ENCODE data around the gene HSBP1L1. TPM values are rescaled to one million over a fixed set of nuclear protein-coding genes. Genes with fewer than 3 reads are reported as not detected.

HSBP1L1 gene
- total and polyA plus RNA-seq, 7 experiments from 2014 or later = 13.7 to 44.9 (median 32.4) TPM

DNA sequence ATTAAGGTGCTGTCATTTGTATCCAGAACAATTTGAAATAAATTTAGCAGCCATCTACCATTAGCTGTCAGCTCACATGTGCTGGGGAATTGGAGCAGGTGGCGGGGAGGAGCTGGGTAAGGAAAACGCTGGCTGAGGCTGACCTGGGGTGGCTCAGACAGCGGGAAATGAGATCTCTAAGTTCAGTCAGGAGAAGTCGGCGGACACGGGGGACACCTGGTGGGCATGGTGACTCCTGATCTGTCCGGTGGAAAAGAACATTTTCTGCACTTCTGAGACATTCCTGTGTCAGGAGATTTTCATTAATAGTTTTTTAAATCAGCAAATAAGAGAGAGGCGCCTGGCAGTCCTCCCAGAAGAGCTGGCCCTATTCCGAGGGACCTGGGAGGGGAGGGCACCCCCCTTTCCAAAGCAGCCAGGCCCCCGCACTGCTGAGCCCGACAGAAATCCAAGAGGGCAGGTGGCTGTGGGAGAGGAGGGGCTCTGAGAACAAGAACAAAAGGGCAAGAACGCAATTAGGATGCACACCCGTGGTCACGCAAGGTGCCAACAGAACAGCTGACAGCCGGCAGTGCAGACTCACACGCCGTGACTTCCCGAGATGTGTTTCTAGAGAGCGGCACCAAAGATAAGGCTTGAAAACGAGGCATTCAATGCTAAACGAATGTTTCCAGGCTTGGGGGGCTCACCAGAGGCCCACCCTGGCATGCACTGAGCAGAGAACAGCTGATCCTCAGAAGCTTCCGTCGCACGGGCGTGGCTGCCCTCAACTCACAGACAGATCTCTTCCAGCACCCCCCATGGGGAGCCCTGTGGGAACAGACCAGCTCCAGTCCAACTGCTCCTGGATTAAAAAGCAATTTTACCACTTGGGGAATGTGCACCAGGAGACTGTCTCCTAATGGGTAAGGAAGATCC is 39.4 kb upstream of the HSBP1L1 start:
- Mint-ChIP-seq H3K4me3 (no peak overlapping the region), H3K27me3 (no peaks in the 10 kb centered on the region), H3K36me3 (peaks cover 19 to 73% (median 43%) of the 10 kb centered on the region in 5 donors), H3K9me3 (peaks cover 5 to 20% (median 14%) of the 10 kb centered on the region in 11 donors), H3K4me1 (peaks cover 0 to 17% (median 8%) of the 10 kb centered on the region in 7 donors), H3K27ac (peak overlapping the region in 1 of 9 donors; percentile 64)
- H3K4me1 ChIP-seq (ENCODE audit: control insufficient read depth in 2 of 2, insufficient read depth in 2 of 2, low read length in 2 of 2) = no peaks in the 10 kb centered on the region
- ChIA-PET POLR2A (no interaction called here), CTCF (no interaction called here)
- H3K36me3 ChIP-seq (ENCODE audit: control insufficient read depth in 2 of 3, insufficient read depth in 3 of 3, low read length in 3 of 3) = peaks cover 0 to 45% (median 0%) of the 10 kb centered on the region in 3 experiments
- no peaks in the 10 kb centered on the region for H3K27me3 ChIP-seq (ENCODE audit: control insufficient read depth in 2 of 2, insufficient read depth in 2 of 2, low read length in 2 of 2)
- peaks cover 3 to 12% (median 11%) of the 10 kb centered on the region in 3 experiments for H3K9me3 ChIP-seq (ENCODE audit: control insufficient read depth in 2 of 3, low read length in 3 of 3)
- intact Hi-C loops (cut with micrococcal nuclease) = no loop called here
- ATAC-seq = peak; percentile 10
- peak in 1 of 9 donors; percentile 14 for DNase-seq
- H3K4me3 ChIP-seq (ENCODE audit: low read length) = no peak overlapping the region
- no peak overlapping the region for H3K27ac ChIP-seq (ENCODE audit: low read depth, low read length)

GRCh38 chr18:79926306-79926705 is 38.1 kb upstream of the HSBP1L1 start:
- H3K27me3 Mint-ChIP-seq = no peaks in the 10 kb centered on the region
- ATAC-seq (no peak), DNase-seq (peak in 1 of 9 donors; percentile 8)
- H3K4me3 Mint-ChIP-seq = no peak overlapping the region
- Histone ChIP-seq H3K4me1 (ENCODE audit: control insufficient read depth in 2 of 2, insufficient read depth in 2 of 2, low read length in 2 of 2) (no peaks in the 10 kb centered on the region), H3K27me3 (ENCODE audit: control insufficient read depth in 2 of 2, insufficient read depth in 2 of 2, low read length in 2 of 2) (no peaks in the 10 kb centered on the region), H3K4me3 (ENCODE audit: low read length) (no peak overlapping the region), H3K9me3 (ENCODE audit: control insufficient read depth in 2 of 3, low read length in 3 of 3) (peaks cover 3 to 16% (median 13%) of the 10 kb centered on the region in 3 experiments), H3K36me3 (ENCODE audit: control insufficient read depth in 2 of 3, insufficient read depth in 3 of 3, low read length in 3 of 3) (peaks cover 0 to 45% (median 0%) of the 10 kb centered on the region in 3 experiments), H3K27ac (ENCODE audit: low read depth, low read length) (no peak overlapping the region)
- intact Hi-C loops (cut with micrococcal nuclease) = no loop called here
- ChIA-PET POLR2A (no interaction called here), CTCF (no interaction called here)
- peak overlapping the region in 1 of 9 donors; percentile 2 for H3K27ac Mint-ChIP-seq
- peaks cover 5 to 33% (median 20%) of the 10 kb centered on the region in 11 donors for H3K9me3 Mint-ChIP-seq
- H3K36me3 Mint-ChIP-seq = peaks cover 22 to 84% (median 50%) of the 10 kb centered on the region in 5 donors
- peaks cover 0 to 17% (median 8%) of the 10 kb centered on the region in 7 donors for H3K4me1 Mint-ChIP-seq

DNA sequence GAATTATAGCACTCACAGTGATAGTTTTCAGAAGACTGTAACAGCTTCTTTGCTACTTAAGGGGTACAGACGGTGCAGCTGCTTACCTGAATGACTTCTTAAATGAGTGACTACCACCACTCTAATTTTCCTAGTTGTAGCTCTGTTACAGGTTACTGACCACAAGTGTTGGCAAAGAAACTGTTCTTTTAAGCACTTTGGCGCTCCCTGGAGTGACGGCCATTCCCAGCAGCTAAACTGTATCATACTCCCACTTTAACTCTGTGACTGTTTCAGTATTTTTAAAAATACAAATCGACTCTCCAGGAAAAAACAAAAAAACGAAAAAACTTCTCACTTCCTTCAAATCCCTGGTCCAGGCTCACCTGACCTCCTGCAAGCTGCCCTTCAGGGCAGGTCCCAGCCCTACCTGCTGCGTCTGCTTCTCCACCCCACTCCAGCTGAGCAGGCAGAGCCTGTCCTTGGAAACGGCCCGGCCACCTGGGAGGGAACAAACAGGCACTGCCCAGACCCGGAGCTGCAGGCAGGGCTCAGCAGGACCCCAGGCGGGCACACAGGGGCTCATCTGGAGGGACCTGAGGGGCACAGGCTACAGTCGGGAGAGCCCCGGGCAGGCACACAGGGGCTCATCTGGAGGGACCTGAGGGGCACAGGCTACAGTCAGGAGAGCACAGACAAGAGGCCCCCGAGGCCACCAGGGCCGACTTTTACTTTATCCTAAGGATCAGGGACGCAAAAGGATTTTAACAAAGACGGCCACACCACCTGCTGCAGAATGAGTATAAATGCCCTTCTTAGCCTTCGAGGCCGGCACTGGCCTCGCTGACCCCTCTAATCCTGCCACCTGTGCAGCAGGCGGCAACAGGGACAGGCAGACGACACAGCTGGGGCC is 37.5 kb upstream of the HSBP1L1 start:
- no peak overlapping the region for H3K27ac ChIP-seq (ENCODE audit: low read depth, low read length)
- H3K36me3 ChIP-seq (ENCODE audit: control insufficient read depth in 2 of 3, insufficient read depth in 3 of 3, low read length in 3 of 3) = peaks cover 0 to 45% (median 0%) of the 10 kb centered on the region in 3 experiments
- Mint-ChIP-seq H3K27me3 (no peaks in the 10 kb centered on the region), H3K4me1 (peaks cover 0 to 17% (median 8%) of the 10 kb centered on the region in 7 donors), H3K27ac (peak overlapping the region in 2 of 9 donors; percentile 30 to 43), H3K4me3 (no peak overlapping the region), H3K36me3 (peaks cover 25 to 85% (median 55%) of the 10 kb centered on the region in 5 donors), H3K9me3 (peaks cover 5 to 39% (median 23%) of the 10 kb centered on the region in 11 donors)
- no peaks in the 10 kb centered on the region for H3K27me3 ChIP-seq (ENCODE audit: control insufficient read depth in 2 of 2, insufficient read depth in 2 of 2, low read length in 2 of 2)
- ATAC-seq (no peak), DNase-seq (peak in 1 of 9 donors; percentile 13)
- POLR2A ChIA-PET = no interaction called here
- peaks cover 3 to 21% (median 13%) of the 10 kb centered on the region in 3 experiments for H3K9me3 ChIP-seq (ENCODE audit: control insufficient read depth in 2 of 3, low read length in 3 of 3)
- H3K4me3 ChIP-seq (ENCODE audit: low read length) = no peak overlapping the region
- CTCF ChIA-PET = no interaction called here
- intact Hi-C loops (cut with micrococcal nuclease) = no loop called here
- no peaks in the 10 kb centered on the region for H3K4me1 ChIP-seq (ENCODE audit: control insufficient read depth in 2 of 2, insufficient read depth in 2 of 2, low read length in 2 of 2)

- Histone ChIP-seq H3K27ac (ENCODE audit: low read depth, low read length) (no peak overlapping the region), H3K4me3 (ENCODE audit: low read length) (no peak overlapping the region), H3K9me3 (ENCODE audit: control insufficient read depth in 2 of 3, low read length in 3 of 3) (peaks cover 3 to 30% (median 13%) of the 10 kb centered on the region in 3 experiments), H3K4me1 (ENCODE audit: control insufficient read depth in 2 of 2, insufficient read depth in 2 of 2, low read length in 2 of 2) (no peaks in the 10 kb centered on the region), H3K36me3 (ENCODE audit: control insufficient read depth in 2 of 3, insufficient read depth in 3 of 3, low read length in 3 of 3) (peaks cover 0 to 45% (median 0%) of the 10 kb centered on the region in 3 experiments), H3K27me3 (ENCODE audit: control insufficient read depth in 2 of 2, insufficient read depth in 2 of 2, low read length in 2 of 2) (no peaks in the 10 kb centered on the region)
- peaks cover 7 to 48% (median 31%) of the 10 kb centered on the region in 11 donors for H3K9me3 Mint-ChIP-seq
- intact Hi-C loops (cut with micrococcal nuclease) = no loop called here
- no peak overlapping the region for H3K4me3 Mint-ChIP-seq
- H3K27me3 Mint-ChIP-seq = no peaks in the 10 kb centered on the region
- peaks cover 0 to 17% (median 6%) of the 10 kb centered on the region in 7 donors for H3K4me1 Mint-ChIP-seq
- H3K36me3 Mint-ChIP-seq = peaks cover 30 to 90% (median 60%) of the 10 kb centered on the region in 5 donors
- ChIA-PET POLR2A (no interaction called here), CTCF (no interaction called here)
- DNase-seq (peak in 1 of 9 donors; percentile 9), ATAC-seq (no peak)
- H3K27ac Mint-ChIP-seq = peak overlapping the region in 1 of 9 donors; percentile 19
Observed at GRCh38 chr18:79927607-79928562, 36.6 kb upstream of the HSBP1L1 start.

DNA sequence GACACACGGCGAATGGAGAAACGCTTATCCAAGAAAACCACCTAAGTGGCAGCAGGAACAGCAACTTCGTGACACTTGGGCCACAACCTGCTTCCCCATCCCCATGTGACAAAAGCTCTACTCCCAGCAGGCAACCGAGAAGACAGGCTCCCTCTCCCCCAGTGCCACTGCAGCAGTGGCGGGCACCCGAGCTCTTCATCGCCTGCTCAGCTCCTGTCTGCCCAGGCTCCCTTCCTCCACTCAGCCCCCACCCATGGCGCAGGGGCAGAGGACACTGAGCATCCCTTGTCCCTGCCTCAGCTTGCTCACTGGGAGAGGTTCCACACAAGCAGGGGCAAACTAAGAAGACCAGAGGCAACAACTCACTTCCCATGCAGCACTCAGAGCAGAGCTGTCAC is 35.9 kb upstream of the HSBP1L1 start:
- Histone ChIP-seq H3K4me1 (ENCODE audit: control insufficient read depth in 2 of 2, insufficient read depth in 2 of 2, low read length in 2 of 2) (no peaks in the 10 kb centered on the region), H3K36me3 (ENCODE audit: control insufficient read depth in 2 of 3, insufficient read depth in 3 of 3, low read length in 3 of 3) (peaks cover 0 to 47% (median 0%) of the 10 kb centered on the region in 3 experiments), H3K27me3 (ENCODE audit: control insufficient read depth in 2 of 2, insufficient read depth in 2 of 2, low read length in 2 of 2) (no peaks in the 10 kb centered on the region), H3K9me3 (ENCODE audit: control insufficient read depth in 2 of 3, low read length in 3 of 3) (peaks cover 3 to 36% (median 13%) of the 10 kb centered on the region in 3 experiments), H3K27ac (ENCODE audit: low read depth, low read length) (no peak overlapping the region), H3K4me3 (ENCODE audit: low read length) (no peak overlapping the region)
- Mint-ChIP-seq H3K9me3 (peaks cover 13 to 55% (median 37%) of the 10 kb centered on the region in 11 donors), H3K27me3 (no peaks in the 10 kb centered on the region), H3K4me1 (peaks cover 0 to 17% (median 4%) of the 10 kb centered on the region in 7 donors), H3K36me3 (peaks cover 30 to 93% (median 64%) of the 10 kb centered on the region in 5 donors), H3K4me3 (no peak overlapping the region), H3K27ac (peak overlapping the region in 1 of 9 donors; percentile 54)
- intact Hi-C loops (cut with micrococcal nuclease) = no loop called here
- ChIA-PET POLR2A (interaction anchor here (0.9 kb wide), 1 partner anchor 22 kb away, joined by 3 read pairs; the partner anchor contains the start of gene SLC66A2), CTCF (no interaction called here)
- DNase-seq (peak in 1 of 9 donors; percentile 1), ATAC-seq (no peak)

Measured in naive thymus-derived CD4-positive, alpha-beta T cell (primary cell).